MG63 (cell line): ENCODE measurements around the gene NARF. TPM values are rescaled to one million over a fixed set of nuclear protein-coding genes. Genes with fewer than 3 reads are reported as not detected.
"Not testable (repeated sequence)": the region's sequence is repeated elsewhere in the genome, so short reads cannot be mapped to it uniquely, and the experiment has no call there.

Experiments used
- DNase-seq: peaks from one replicate; pipeline ENCODE4 v3.0.0-alpha.2; 2020
- H3K27me3 ChIP-seq: fragments of 250-450 bp; sonication (Bioruptor Pico); 2 replicates; pipeline ENCODE4 v1.5.1; 2020; ENCODE audit warnings: mild to moderate bottlenecking, moderate library complexity
- H3K36me3 ChIP-seq: fragments of 250-450 bp; sonication (Bioruptor Pico); 2 replicates; pipeline ENCODE4 v1.5.1; 2020; ENCODE audit warnings: mild to moderate bottlenecking, moderate library complexity
- H3K4me3 ChIP-seq: fragments of 250-450 bp; sonication (Bioruptor Pico); 2 replicates; pipeline ENCODE4 v1.5.1; 2020; ENCODE audit warnings: mild to moderate bottlenecking, moderate library complexity
- H3K9me3 ChIP-seq: fragments of 250-450 bp; sonication (Bioruptor Pico); 2 replicates; pipeline ENCODE4 v1.5.1; 2020; ENCODE audit warnings: mild to moderate bottlenecking, moderate library complexity
- total RNA-seq: library from RNA; depleted of rRNA; stranded (reverse); fragments of >200 nt; shearing (Covaris generic); gene quantifications from 2 replicates; pipeline ENCODE4 v1.2.3, GENCODE V29; 2014; ENCODE audit warnings: low replicate concordance

Gene NARF
- total RNA-seq, 1 experiment from 2014 or later = 33.7 TPM

- Histone ChIP-seq H3K27me3 (no peaks in the 10 kb centered on the region), H3K9me3 (no peaks in the 10 kb centered on the region), H3K36me3 (no peaks in the 10 kb centered on the region), H3K4me3 (peak overlapping the region; percentile 50)
- DNase-seq = peak; percentile 61
Measured at GRCh38 chr17:82497483-82498405, 39.2 kb downstream of the NARF start.

GRCh38 chr17:82502207-82502606, 43.7 kb downstream of the NARF start:
- H3K4me3 ChIP-seq = no peak overlapping the region
- no peaks in the 10 kb centered on the region for H3K9me3 ChIP-seq
- H3K27me3 ChIP-seq = no peaks in the 10 kb centered on the region
- DNase-seq = peak; percentile 67
- H3K36me3 ChIP-seq = no peaks in the 10 kb centered on the region

DNA sequence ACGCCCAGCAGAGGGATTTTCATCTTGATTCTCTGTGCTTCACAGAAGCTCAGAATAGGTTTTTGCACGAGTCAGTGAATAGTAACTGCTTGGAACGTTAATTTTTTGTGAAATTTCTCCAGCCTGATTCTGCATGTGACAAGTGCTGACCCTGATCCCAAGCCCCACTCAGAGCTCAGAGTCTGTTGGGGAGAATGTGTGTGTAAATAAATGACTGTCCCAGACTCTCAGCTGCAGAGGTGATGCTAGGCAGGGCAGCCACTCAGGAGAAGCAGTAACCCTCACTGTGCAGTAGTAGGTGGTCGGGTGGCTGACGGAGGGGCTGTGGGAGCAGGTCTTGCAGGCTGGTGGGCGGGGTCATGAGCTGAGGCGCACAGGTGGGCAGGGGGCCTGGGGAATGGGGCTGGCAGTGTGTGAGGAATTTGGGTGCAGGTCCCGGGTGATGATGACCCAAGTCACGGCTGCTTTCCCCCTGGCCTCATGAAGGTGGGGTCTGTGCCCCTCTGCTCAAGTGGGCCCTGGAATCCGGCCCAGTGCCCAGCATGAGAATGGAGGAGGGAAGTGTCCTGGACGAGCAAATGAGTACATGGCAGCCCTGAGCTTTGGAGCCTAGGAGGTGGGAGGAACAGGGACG, 44.7 kb downstream of the NARF start:
- Histone ChIP-seq H3K9me3 (no peaks in the 10 kb centered on the region), H3K36me3 (no peaks in the 10 kb centered on the region), H3K4me3 (no peak overlapping the region), H3K27me3 (no peaks in the 10 kb centered on the region)
- no peak for DNase-seq

DNA sequence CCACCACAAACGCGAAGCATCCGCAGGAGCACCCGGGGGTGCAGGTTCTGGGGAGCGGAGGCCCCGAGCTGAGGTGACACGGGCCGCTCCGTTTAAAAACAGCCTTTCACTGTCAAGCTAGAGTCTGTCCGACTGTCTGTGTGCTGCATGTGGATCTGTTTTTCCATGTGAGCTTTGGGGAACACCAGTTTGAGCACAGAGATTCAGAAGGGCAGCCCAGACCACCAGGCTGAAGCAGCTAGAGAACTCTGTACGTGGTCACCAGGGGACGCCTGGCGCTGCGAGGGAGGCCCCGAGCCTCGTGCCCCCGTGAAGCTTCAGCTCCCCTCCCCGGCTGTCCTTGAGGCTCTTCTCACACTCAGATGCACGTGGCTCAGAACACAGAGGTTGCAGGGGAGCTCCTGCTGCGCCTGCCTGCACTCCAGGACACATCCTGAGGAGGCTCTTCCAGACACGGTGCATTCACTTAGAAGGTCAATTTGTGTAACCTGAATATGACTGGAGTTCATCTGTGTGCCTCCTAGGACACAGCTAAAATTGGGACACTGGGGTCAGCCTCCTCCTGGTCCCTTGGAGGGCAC, 45.3 kb downstream of the NARF start:
- no peak for DNase-seq
- no peaks in the 10 kb centered on the region for H3K36me3 ChIP-seq
- H3K27me3 ChIP-seq = no peaks in the 10 kb centered on the region
- no peaks in the 10 kb centered on the region for H3K9me3 ChIP-seq
- no peak overlapping the region for H3K4me3 ChIP-seq

DNA sequence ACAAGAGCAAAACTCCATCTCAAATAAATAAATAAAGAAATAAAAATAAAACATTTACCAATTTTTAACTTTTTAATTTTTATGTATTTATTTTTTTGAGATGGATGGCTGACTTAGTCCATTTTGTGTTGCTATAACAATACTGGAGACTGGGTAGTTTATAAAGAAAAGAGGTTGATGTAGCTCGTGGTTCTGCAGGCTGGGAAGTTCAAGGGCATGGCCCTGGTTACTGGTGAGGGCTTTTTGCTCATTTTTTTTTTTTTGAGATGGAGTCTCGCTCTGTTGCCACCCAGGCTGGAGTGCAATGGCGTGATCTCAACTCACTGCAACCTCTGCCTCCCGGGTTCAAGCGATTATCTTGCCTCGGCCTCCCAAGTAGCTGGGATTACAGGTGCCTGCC, 46.8 kb downstream of the NARF start:
- DNase-seq = no peak
- H3K9me3 ChIP-seq = no peaks in the 10 kb centered on the region
- no peaks in the 10 kb centered on the region for H3K36me3 ChIP-seq
- H3K4me3 ChIP-seq = no peak overlapping the region
- no peaks in the 10 kb centered on the region for H3K27me3 ChIP-seq

GRCh38 chr17:82506402-82506801, 47.9 kb downstream of the NARF start:
- H3K4me3 ChIP-seq, H3K27me3 ChIP-seq, H3K9me3 ChIP-seq, H3K36me3 ChIP-seq, DNase-seq: not testable (repeated sequence)

DNA sequence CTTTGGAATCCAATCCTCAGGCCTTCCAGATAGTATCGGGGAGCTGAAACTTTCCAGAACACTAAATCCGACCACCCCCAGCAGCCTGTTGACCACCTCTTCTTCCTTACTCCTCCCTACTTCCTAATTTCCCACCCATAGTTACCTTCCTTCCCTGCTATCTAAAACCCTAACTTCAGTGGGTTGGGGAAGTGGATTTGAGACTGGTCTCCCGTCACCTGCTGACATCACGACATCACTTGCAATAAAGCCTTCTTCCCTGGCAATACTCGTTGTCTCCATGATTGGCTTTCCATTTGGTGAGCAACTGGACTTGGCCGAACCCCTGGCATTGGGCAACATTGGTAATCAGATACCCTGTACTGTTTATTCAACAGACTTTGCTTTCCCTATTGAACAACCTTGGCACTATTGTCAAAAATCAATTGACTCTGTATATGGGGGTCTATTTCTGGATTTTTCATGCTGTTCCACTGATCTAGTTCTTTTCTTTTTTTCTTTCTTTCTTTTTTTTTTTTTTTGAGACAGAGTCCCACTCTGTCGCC, 49.2 kb downstream of the NARF start:
- no peaks in the 10 kb centered on the region for H3K9me3 ChIP-seq
- H3K27me3 ChIP-seq = no peaks in the 10 kb centered on the region
- no peak overlapping the region for H3K4me3 ChIP-seq
- no peaks in the 10 kb centered on the region for H3K36me3 ChIP-seq
- no peak for DNase-seq

DNA sequence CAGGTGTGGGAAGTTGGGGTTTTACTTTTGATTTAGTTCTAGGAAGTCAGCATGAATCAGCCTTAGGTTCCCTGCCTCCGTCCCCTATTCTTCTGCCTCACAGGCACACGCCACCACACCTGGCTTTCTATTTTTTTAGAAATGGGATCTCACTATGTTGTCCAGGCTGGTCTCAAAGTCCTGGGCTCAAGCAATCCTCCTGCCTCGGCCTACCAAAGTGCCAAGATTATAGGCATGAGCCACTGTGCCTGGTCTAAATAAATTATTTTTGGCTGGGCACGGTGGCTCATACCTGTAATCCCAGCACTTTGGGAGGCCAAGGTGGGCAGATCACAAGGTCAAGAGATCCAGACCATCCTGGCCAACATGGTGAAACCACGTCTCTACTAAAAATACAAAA, 53.1 kb downstream of the NARF start:
- not testable (repeated sequence) for H3K36me3 ChIP-seq, H3K27me3 ChIP-seq, DNase-seq, H3K4me3 ChIP-seq
- peaks cover 13% of the 10 kb centered on the region for H3K9me3 ChIP-seq

DNA sequence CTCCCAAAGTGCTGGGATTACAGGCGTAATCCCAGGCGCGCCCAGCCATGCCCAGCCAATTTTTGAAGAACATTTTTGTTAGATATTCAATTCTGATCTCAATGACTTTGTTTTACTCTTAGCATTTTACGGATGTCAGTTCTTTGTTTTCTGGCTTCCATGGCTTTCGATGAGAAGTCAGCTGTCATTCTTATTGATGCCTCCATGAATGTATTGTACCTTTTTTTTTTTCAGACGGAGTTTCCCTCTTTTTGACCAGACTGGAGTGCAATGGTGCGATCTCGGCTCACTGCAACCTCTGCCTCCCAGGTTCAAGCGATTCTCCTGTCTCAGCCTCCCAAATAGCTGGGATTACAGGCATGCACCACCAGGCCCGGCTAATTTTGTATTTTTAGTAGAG, 55.3 kb downstream of the NARF start:
- DNase-seq, H3K36me3 ChIP-seq, H3K27me3 ChIP-seq: not testable (repeated sequence)

DNA sequence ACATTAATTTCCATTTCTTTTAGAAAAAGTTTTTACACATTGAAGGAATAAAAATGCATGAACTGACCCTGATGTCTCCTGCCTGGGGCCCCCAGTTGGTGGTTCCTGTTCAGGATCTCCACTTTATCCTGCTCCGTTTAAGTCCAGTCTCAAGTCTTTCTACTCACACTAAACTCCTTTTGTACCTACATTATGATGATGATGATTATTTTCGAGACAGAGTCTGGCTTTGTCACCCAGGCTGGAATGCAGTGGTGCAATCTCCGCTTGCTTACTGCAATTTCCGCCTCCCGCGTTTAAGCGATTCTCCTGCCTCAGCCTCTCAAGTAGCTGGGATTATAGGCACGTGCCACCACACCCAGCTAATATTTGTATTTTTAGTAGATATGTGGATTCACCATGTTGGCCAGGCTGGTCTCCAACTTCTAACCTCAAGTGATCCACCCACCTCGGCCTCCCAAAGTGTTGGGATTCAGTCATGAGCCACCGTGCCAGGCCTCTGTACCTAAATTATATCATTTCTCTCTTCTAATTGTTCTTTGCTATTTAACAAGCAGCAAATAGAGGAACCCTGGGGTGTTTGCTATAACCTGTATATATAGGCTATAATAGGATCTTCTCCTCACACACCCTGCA, 58.8 kb downstream of the NARF start:
- DNase-seq = peak; percentile 81

More for the DNA sequence above, 55.3 kb downstream of the NARF start:
- H3K9me3 ChIP-seq = peaks cover 13% of the 10 kb centered on the region
- H3K4me3 ChIP-seq = not testable (repeated sequence)

DNA sequence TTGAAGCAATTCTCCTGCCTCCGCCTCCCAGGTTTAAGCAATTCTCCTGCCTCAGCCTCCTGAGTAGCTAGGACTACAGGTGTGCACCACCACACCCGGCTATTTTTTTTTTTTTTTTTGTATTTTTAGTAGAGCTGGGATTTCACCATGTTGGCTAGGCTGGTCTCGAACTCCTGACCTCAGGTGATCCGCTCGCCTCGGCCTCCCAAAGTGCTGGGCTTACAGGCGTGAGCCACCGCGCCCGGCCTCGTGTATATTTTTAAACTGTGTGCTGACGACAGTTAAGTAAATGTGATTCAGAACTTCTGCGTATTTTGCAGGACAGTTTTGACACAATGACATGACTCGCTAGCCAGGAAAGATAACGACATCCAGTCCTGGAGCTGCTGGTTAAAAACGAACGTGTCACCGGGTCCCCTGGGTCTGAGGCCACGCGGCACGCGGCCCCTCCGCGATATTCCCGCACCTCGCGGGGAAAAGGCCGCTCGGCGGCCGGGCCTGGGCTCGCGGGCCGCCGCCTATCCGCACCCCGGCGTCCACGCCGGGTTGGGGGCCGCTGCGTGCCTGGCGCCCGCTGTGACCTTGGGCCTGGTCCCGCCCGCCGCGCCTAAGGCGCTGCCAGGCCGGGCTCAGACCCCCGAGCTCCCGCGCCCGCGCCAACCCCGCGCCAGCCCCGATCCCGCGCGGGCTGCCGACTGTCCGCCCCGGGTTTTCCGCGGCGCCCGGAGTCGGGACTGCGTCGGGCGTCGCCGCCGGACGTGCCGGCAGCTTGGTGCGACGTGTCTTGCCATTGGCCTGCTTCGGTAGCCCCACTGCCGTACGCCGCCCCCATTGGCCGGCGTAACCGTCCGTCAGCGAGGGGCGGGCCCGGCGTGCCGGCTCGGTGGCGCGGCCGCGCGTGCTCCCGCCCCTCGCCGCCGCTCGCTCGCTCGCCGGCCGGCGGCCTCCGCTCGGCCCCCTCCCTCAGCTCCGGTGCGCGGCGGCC, 60.6 kb downstream of the NARF start, which contains the start of gene FOXK2:
FOXK2 (plus strand) TSS at position 907 of the 985 bp plus-strand sequence. CDS start 157 bp downstream, outside the sequence.
- peaks cover 12% of the 10 kb centered on the region for H3K36me3 ChIP-seq
- H3K27me3 ChIP-seq = no peaks in the 10 kb centered on the region
- peak; percentile 97 for DNase-seq
- peaks cover 5% of the 10 kb centered on the region for H3K9me3 ChIP-seq
- peak within 1 kb of the TSS; percentile 80 for H3K4me3 ChIP-seq

More for the DNA sequence above, 58.8 kb downstream of the NARF start:
- Histone ChIP-seq H3K36me3 (peaks cover 3% of the 10 kb centered on the region), H3K9me3 (peaks cover 13% of the 10 kb centered on the region), H3K27me3 (no peaks in the 10 kb centered on the region), H3K4me3 (no peak overlapping the region)

GRCh38 chr17:82519971-82520903, 61.7 kb downstream of the NARF start:
- Histone ChIP-seq H3K4me3 (peak overlapping the region; percentile 80), H3K27me3 (no peaks in the 10 kb centered on the region), H3K36me3 (peaks cover 12% of the 10 kb centered on the region)

DNA sequence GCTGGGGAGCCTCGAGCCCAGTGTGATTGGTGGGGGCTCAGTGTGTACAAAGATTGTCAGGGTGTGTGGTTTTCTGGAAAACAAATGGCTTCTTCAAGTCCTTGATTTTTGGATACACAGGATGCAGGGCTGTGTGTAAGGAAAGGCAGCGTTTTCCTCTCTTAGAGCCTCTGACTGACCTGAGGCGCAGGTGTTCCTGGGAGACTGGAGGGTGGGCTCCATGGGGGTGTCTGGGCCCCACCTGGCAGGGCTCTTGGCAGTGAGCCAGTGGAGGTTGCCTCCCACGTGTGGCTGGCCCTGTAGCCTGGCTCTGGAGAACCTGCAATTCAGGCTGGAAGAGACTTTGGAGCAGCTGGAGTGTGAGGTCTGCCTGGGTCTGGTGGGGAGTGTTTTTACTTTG, 66.0 kb downstream of the NARF start:
- Histone ChIP-seq H3K36me3 (peaks cover 18% of the 10 kb centered on the region), H3K27me3 (no peaks in the 10 kb centered on the region), H3K4me3 (no peak overlapping the region), H3K9me3 (no peaks in the 10 kb centered on the region)
- DNase-seq = no peak

More at GRCh38 chr17:82519971-82520903, 61.7 kb downstream of the NARF start:
- no peaks in the 10 kb centered on the region; the same call in 1 of the 2 replicates for H3K9me3 ChIP-seq
- DNase-seq = peak; percentile 28

GRCh38 chr17:82525712-82526111, 67.2 kb downstream of the NARF start:
- Histone ChIP-seq H3K27me3 (no peaks in the 10 kb centered on the region), H3K36me3 (peaks cover 21% of the 10 kb centered on the region), H3K4me3 (no peak overlapping the region), H3K9me3 (no peaks in the 10 kb centered on the region)
- no peak for DNase-seq

GRCh38 chr17:82527898-82528297, 69.4 kb downstream of the NARF start:
- no peaks in the 10 kb centered on the region for H3K27me3 ChIP-seq
- peaks cover 13% of the 10 kb centered on the region for H3K36me3 ChIP-seq
- no peaks in the 10 kb centered on the region for H3K9me3 ChIP-seq
- DNase-seq = no peak
- no peak overlapping the region for H3K4me3 ChIP-seq
